Measurements from ENCODE around the gene IGFL3.
"Not testable (repeated sequence)": the region's sequence is repeated elsewhere in the genome, so short reads cannot be mapped to it uniquely, and the experiment has no call there.

The IGFL3 gene

GRCh38 chr19:46124638-46125115, at the start of gene IGFL3:
Gene IGFL3, minus strand, starts transcription at chr19:46124688. Its CDS starts 39 bp downstream, at chr19:46124649.
- DNase-seq (ENCODE audit: low read depth) = no peak

- DNase-seq (ENCODE audit: low read depth) = no peak
Measured at GRCh38 chr19:46173886-46174480, 49.5 kb upstream of the IGFL3 start.

DNA sequence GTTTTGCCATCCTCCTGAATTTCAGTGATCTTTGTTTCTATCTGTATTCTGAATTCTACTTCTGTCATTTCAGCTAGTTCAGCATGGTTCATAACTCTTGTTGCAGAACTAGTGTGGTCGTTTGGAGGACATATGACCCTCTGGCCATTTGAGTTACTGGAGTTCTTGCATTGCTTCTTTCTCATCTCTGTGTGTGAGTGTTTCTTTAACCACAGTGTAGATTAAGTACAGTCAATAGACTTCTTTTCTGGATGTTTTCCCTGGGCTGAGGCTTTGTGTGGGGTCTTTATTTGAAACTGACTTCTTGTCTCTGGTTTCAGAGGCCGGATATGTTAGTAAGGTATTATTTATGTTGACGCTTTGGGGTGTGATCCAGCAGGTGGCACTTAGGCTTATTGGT, 38.2 kb upstream of the IGFL3 start:
- no peak for DNase-seq (ENCODE audit: low read depth)

- DNase-seq (ENCODE audit: low read depth) = not testable (repeated sequence)
Measured at GRCh38 chr19:46161642-46162257, 37.3 kb upstream of the IGFL3 start.

GRCh38 chr19:46160233-46160775, 35.8 kb upstream of the IGFL3 start:
- DNase-seq (ENCODE audit: low read depth) = no peak

DNA sequence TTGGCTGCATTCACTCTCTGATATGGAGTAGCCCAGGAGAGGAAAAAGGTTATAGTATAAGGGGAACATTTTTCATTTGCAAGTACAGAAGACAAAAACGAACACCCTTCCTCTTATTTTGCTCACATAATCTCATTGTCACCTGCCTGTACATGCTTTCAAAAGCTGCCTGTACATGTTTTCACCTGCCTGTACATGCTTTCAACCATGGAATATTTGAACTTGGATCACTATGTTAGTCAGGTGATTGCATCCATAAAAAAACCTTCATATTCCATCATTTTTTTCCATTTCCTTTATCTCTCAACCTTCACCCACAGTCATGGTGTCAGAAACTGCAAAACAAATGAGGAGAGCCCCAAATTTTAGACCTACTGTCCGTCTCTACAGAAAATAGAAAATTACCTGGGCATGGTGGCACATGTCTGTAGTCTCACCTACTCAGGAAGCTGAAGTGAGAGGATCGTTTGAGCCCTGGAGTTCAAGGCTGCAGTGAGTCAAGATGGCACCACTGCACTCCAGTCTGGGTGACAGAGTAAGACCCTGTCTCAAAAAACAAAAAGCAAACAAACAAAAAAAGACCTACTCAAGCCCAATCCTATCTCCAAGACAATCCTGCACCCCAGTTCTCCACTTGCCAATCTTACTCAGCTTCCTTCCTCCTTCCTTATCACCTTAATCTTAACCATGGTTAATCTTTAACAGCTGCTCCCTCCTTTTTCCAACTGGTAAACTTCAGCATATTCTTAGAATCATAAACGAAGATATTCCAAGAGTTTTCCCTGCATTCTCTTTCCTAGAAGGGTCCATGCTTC, 35.1 kb upstream of the IGFL3 start:
- DNase-seq (ENCODE audit: low read depth) = no peak

- DNase-seq (ENCODE audit: low read depth) = no peak
Measured at GRCh38 chr19:46155237-46155636, 30.7 kb upstream of the IGFL3 start.

DNA sequence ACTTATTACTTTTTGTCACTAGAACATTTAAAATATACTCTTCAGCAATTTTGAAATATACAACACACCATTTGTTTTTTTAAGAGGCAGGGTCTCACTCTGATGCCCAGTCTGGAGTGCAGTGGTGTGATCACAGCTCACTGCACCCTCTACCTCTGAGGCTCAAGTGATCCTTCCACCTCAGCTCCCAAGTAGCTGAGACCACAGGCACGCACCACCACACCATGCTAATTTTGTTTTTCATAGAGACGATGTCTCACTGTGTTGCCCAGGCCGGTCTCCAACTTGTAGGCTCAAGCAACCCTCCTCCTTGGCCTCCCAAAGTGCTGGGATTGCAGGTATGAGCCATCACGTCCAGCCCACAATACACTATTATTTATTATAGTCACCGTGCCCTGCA, 26.1 kb upstream of the IGFL3 start:
- no peak for DNase-seq (ENCODE audit: low read depth)

DNA sequence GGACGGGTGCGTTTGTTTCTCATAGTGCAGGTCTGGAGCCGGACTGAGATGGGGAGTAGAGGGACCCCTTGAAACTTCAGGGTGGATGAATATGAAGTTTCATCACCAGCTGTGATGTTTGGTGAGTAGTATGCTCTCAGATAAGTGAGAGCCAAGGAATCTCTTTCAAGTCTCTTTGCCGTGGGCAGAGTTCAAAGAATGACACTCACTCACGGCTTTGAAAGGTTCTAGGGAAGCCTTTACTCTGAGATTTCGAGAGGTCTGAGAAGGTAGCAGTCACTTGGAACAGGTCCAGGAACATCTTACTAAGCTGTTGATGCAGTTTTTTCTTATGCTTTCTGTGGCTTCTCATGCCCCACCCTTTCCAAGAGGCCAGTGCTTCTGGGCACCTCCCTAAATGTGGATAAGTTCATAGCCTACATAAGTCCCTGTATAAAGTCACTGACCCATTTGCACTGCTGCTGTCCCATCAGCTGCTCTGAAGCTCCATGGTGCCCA, 23.4 kb upstream of the IGFL3 start, which contains the start of gene IGFL2:
Gene IGFL2 (plus strand): TSS at position 448 of the 498 bp plus-strand sequence. CDS start 41 bp downstream, at position 489.
- DNase-seq (ENCODE audit: low read depth) = no peak

DNA sequence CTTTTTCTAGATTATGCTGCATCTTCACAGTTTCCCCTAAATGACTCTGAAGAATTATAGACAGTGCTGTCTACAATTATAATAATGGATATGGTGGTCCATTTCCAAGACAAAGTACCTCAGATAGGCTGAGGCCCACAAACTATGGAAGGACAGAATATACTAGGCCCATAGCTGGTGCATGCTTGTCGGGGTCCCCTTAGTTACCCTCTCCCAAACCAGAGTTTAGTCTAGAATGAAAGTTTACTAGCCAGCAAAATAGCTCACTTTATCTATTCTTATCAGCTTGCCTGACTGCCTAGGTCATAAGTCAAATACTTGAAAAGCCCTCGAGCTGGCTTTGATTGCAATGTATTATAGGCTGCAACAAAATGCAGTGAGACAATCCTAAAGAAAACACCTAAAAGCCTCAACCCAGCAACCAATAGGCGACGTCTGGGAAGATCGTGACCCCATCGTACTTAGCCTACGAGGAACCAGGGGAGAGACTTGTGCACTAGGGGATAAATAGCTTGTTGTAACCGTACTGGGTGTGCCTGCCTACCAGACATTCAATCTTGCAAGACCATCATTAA, 22.8 kb upstream of the IGFL3 start:
- no peak for DNase-seq (ENCODE audit: low read depth)

GRCh38 chr19:46144756-46145155, 20.3 kb upstream of the IGFL3 start:
- DNase-seq (ENCODE audit: low read depth) = no peak

GRCh38 chr19:46142294-46142693, 17.8 kb upstream of the IGFL3 start:
- DNase-seq (ENCODE audit: low read depth) = no peak

GRCh38 chr19:46141421-46141820, 16.9 kb upstream of the IGFL3 start:
- DNase-seq (ENCODE audit: low read depth) = no peak

GRCh38 chr19:46137915-46138473, 13.5 kb upstream of the IGFL3 start:
- DNase-seq (ENCODE audit: low read depth) = no peak

- no peak for DNase-seq (ENCODE audit: low read depth)
Measured at GRCh38 chr19:46134527-46134926, 10.0 kb upstream of the IGFL3 start.

GRCh38 chr19:46133777-46134241, 9.3 kb upstream of the IGFL3 start:
- DNase-seq (ENCODE audit: low read depth) = no peak

- DNase-seq (ENCODE audit: low read depth) = peak; percentile 57
Measured at GRCh38 chr19:46133101-46133627, 8.7 kb upstream of the IGFL3 start.

GRCh38 chr19:46132508-46133100, 8.1 kb upstream of the IGFL3 start:
- DNase-seq (ENCODE audit: low read depth) = no peak

- DNase-seq (ENCODE audit: low read depth) = no peak
Measured at GRCh38 chr19:46131485-46132143, 7.1 kb upstream of the IGFL3 start.

DNA sequence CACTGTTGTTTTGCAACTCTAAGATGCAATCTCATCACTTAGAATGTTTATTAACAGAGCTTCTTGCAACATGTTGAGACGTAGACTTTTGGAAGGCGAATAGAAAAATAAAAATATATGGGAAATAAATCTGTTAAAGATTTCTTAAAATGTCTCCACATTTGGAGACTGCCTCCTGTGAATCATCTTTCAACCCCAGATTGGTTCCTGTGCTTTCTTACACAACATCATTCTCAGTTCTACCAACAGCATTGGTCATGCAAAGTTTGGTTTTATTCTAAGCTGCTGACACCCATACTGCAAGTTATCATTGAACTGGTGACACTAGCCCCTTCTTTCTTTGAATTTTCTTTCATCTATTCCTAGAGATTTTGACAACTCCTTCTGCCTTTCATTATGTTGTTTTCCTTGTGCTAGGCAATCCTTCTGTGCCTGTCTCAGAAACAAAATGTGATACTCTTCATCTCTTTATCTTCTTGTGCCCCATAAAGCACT, 1.6 kb upstream of the IGFL3 start:
- DNase-seq (ENCODE audit: low read depth) = no peak

Measured in stromal cell of bone marrow (primary cell).